Stimulated activated CD4-positive, alpha-beta T cell treated with anti-CD3 and anti-CD28 coated beads, Interleukin-4, amount 100 ng/mL, for 48 hours (primary cell): ENCODE results near the gene MRPL49.
"Not testable (repeated sequence)": the region's sequence is repeated elsewhere in the genome, so short reads cannot be mapped to it uniquely, and the experiment has no call there.

Source experiments
- DNase-seq, 2 donors: peaks; one replicate each; pipeline ENCODE4 v3.0.0-alpha.2; 2020; ENCODE audit warnings: low read depth in 2 of 2

MRPL49 gene

DNA sequence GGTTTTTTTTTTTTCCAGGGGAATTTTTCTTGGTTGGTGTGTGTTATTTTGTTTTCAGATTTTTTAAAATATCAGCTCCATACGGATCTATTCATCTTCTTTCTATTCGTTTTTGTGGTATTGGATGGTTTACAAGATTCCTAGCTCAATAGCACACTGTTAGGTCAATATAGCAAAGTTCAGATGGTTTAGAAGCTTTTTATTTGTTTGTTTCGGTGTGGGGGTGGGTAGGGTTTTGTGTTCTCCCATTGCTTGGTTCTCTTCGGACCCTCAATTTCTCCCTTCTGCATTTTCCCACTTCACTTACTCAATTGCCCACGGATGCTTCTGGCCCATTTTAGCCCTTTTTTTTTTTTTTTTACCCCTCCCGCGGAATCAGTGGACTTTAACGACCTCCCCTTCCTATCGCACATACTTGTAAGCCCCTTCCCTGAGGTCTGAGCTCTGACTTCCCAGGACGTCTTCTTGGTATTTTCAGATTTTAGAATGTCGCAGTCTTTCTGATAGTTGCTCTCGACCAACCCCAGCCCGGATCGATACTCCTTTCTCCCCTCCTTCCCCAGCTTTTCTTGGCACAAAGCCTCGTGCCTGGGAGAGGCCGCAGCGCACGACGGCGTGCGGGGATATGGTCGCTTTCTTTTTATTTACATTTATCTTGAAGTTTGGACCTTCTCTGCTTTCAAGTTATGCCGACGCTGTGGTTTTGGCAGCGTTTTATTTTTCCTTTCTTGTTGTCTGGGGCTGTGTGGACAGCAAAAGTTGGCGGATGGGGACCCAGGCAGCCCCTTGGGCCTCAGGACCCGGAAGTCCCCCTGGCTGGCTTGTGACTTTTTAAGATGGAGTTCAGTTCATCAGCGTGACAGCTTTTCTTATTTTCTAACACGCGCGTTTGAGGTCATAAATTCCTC is 43.5 kb downstream of the MRPL49 start:
- DNase-seq: no peak

DNA sequence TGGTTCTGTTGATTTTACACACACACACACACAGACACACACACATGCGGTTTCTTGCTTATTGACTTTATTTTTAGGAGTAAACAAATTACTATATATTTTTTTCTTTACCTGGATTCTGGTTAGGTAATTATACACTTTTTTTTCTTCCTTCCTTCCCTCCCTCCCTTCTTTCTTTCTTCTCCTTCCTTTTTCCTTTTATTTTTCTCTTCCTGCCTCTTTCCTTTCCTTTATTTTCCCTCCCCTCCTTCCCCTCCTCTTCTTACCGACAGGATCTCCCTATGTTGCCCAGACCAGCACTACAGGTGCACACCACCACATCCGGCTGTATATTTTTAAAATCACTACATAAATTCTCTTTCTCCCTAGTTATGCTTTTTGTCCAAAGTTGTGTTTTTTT is 44.8 kb downstream of the MRPL49 start:
- DNase-seq: no peak

DNA sequence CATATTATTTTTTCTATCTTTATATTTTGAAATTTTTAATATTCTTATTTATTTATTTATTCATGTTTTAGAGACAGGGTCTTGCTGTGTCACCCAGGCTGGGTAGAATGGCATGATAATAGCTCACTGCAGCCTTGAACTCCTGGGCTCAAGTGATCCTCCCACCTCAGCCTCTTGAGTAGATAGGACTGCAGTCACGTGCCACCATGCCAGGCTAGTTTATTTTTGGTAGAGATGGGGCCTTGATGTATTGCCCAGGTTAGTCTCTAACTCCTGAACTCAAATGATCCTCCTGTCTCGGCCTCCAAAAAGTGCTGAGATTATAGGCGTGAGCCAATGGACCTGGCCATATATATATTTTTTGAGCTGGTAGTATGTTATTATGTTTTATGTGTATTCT is 45.5 kb downstream of the MRPL49 start:
- DNase-seq: no peak

DNA sequence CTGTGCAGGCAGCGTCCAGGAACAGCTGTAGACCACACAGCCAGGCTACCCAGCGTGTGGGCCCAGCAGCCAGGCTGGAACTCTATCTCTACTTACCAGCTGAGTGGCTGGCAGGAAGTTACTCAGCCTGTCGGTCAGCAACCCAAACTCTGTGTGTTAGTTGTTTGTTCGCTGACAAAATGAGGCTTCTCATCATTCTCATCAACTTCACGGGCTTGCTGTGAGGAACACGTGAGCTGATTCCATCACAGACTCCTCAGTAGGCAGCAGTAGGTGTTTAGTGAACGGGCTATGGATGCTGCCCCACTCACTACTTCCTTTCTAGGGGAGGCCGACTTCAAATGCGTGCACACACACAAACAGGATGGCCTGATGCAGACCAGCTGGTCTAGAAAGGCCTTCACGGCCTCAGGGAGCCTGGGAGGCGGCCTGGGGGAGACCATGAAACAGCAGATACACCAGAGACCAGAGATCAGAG is 47.1 kb downstream of the MRPL49 start:
- DNase-seq: no peak

DNA sequence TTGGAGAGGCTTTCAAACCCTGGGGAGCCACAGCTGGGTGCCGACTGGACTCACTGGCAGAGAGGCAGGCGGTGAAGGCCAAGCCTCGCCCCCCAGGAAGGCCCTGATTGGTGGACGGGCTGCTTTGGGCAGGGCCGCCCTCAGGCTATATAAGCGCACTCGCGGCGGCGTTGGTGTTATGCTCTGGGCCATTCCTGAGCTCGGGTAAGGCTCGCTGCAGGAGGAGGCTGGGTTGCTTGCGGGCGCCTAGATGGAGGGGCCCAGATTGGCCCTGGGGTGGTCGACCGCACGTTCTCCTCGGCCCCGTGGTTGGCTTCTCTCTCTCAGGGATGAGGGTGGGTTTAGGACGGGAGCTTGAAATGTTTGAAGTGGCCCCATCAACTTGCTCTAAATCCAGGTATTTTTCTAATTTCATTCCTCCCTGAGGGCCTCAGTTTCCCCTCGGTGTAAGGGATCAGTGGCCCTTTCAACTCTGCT is 48.0 kb downstream of the MRPL49 start, which contains the start of gene SPDYC:
TSS of gene SPDYC (plus strand) at position 176 of the 477 bp plus-strand sequence. CDS start 1,125 bp downstream, outside the sequence.
- DNase-seq: no peak

DNA sequence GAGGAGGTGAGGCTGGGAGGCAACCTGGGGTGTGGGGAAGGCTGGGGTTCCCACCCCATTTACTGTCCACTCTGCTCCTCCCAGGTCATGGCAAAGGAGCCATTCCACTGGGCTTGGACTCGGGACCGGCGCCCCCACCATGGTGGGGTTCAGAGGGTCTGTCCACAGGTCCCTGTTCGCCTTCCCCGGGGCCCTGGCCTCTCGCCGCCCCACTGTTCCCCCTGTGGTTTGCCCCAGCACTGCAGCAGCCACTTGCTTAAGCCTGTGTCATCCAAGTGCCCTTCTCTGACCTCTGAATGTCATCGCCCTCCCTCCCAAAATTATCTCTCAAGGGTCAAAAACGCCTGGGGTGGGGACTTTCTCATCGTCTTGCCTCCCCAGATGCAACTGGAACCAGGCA is 50.5 kb downstream of the MRPL49 start:
- DNase-seq: no peak

DNA sequence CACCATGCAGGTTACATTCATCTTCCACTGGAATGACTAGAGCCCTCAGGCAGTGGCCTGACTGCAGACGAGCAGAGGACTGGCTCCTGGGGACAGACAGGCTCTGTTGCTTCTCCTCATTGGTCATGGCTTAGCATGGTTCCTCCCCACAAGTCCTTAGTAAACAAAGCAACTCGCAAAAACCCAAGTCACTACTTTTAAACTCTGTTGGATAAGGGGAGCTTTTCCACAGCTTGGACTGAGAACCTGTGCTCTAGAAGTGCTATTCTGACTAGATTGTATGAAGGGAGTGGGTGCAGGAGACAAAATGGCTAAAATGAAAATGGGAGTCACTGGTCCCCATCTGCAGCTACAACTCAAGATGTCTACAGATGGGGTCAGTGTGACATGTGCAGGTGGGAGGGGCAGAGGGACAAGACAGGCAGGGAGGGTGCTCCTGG is 52.5 kb downstream of the MRPL49 start:
- DNase-seq: not testable (repeated sequence)
